HTERT RPE-1 (cell line): ENCODE data around the gene PGAM2.

Experiments used
- in situ Hi-C: fragments of 300-500 bp; cut with MboI; formaldehyde crosslinking; loops from 4 replicates; pipeline ENCODE4 v1.14.3; 2020; ENCODE audit warnings: low sequenced_read_pairs

The PGAM2 gene

GRCh38 chr7:44067064-44067951 lies 1.9 kb upstream of the PGAM2 start:
- in situ Hi-C loops, result no loop called here

DNA sequence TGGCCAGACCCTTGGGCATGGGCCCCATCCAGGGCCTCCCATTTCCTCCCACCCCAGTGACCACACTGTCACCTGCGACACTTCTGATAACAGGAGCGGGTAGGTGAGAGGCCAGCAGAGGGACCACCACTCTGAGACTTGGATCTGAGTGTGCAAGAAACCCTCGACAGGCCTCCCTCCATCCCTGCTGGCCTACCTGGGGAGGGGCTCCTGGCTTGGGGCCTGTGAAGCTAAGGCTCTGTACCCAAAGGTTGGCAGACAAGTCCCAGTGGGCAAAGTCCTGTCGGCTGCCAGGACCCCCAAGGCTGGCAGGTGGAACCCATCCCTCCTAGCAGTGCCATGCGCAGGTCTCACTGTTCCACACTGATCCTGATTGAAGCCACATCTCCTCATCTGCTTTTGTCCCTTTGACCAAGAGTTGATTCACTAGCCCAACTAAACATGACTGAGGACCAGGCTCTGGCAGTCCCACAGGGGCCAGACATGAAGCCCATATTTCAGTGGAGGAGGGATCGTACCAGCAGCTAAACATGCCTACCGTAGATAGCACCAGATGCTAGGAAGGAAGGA lies 1.2 kb upstream of the PGAM2 start:
- in situ Hi-C loops, result no loop called here

- in situ Hi-C loops, result no loop called here
Observed at GRCh38 chr7:44066111-44066460, 719 bp upstream of the PGAM2 start.

GRCh38 chr7:44064791-44065430 lies 456 bp downstream of the PGAM2 start:
- in situ Hi-C loops, result no loop called here

- in situ Hi-C loops, result no loop called here
Observed at GRCh38 chr7:44063894-44064651, 1.3 kb downstream of the PGAM2 start.

GRCh38 chr7:44063547-44063893 lies 1.8 kb downstream of the PGAM2 start:
- in situ Hi-C loops, result no loop called here

GRCh38 chr7:44062903-44063295 lies 2.5 kb downstream of the PGAM2 start:
- in situ Hi-C loops, result no loop called here

DNA sequence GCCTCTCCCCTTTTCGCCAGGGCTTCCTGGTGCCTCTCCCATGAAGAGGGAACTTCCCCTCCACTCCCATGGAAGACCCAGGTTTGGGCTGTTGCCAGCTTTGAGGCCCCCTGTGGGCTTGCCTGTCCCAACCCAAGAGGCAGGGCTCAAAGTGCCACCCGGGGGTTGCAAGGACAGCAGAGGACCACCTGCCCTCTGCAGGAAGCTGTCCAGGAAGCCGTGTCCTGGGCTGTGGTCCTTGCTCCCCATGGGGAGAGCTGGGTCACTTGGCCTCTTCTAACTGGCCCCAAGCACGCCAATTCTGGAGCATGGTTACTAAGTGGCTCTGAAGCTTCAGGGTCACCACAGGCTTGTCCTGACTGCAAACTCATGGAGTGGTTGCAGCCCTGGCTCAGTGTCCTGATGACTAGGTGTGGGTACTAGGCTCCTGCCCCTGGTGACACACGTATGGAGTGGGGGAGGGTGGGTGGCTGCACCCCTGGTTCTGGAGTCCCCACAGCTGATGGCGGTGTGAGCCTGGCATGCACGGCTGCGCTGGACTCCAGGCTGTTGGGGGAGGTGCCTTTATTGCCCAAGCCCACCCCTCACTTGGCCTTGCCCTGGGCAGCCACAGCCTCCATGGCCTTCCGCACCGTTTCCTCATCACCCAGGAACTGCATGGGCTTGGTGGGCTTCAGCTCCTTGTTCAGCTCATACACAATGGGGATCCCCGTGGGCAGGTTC lies 3.0 kb downstream of the PGAM2 start:
- in situ Hi-C loops, result no loop called here

DNA sequence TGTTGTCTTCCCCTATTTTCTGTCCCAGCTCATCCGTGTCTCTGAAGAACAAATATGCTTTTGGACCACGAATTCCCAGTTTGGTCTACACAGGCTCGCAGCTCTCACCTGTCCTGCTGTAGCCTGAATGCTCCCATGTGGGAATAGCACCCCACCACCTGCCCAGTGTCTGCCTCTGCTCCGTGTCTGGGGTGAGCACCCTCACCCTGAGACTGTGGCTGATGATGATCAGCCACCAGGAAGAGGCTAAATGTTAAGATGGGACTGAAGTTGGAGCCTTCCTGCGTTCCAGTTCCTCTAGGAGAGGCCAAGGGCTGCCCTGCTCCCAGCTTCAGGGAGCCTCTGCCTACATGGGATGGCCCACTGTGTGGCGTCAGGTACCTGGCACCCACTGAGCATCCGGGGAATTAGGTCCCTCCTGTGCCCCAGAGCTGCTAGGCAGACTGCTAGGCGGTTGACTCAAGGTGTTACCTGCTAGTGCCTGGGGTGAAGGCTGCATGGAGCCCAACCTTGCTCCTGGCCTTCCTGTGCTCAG lies 3.7 kb downstream of the PGAM2 start:
- in situ Hi-C loops, result no loop called here

DNA sequence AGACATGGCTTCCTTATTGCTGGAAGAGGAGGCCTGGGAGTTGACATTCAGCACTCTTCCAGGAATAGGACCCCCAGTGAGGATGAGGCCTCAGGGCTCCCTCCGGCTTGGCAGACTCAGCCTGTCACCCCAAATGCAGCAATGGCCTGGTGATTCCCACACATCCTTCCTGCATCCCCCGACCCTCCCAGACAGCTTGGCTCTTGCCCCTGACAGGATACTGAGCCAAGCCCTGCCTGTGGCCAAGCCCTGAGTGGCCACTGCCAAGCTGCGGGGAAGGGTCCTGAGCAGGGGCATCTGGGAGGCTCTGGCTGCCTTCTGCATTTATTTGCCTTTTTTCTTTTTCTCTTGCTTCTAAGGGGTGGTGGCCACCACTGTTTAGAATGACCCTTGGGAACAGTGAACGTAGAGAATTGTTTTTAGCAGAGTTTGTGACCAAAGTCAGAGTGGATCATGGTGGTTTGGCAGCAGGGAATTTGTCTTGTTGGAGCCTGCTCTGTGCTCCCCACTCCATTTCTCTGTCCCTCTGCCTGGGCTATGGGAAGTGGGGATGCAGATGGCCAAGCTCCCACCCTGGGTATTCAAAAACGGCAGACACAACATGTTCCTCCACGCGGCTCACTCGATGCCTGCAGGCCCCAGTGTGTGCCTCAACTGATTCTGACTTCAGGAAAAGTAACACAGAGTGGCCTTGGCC lies 4.3 kb downstream of the PGAM2 start:
- in situ Hi-C loops, result no loop called here

GRCh38 chr7:44060091-44060947 lies 5.0 kb downstream of the PGAM2 start:
- in situ Hi-C loops, result no loop called here

DNA sequence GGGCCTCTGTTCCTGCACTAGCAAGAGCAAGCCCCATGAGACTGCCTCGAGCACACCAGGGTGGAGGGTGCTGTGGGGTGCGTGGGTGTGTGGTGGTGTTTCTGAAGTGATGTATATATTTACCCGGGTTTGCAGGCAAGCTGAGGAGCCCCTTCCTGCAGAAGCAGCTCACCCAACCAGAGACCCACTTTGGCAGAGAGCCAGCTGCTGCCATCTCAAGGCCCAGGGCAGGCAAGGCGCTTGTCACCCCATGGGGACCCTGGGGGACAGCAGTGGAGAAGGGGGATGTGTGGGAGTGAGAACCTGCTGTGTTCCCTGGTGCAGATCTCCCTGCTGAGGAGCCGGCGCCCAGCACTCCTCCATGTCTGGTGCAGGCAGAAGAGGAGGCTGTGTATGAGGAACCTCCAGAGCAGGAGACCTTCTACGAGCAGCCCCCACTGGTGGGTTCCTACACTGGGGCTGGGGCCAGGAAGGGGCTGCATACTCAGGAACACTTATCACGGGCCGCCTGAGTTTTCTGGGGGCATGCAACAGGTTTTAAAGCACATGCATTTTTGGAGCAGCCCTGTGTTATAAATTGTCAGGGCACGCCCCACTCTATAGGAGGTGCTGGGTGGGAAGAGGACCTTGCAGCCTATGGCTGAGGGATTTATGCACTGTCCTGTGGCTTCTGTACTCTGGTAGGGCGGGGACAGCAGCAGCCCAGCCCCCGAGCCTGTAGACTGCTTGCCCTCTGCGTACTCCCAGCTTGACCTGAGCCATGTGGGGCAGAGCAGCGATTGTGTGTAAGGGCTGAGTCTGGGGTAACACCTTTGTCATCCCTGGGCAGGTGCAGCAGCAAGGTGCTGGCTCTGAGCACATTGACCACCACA lies 5.9 kb downstream of the PGAM2 start:
- in situ Hi-C loops, result no loop called here

DNA sequence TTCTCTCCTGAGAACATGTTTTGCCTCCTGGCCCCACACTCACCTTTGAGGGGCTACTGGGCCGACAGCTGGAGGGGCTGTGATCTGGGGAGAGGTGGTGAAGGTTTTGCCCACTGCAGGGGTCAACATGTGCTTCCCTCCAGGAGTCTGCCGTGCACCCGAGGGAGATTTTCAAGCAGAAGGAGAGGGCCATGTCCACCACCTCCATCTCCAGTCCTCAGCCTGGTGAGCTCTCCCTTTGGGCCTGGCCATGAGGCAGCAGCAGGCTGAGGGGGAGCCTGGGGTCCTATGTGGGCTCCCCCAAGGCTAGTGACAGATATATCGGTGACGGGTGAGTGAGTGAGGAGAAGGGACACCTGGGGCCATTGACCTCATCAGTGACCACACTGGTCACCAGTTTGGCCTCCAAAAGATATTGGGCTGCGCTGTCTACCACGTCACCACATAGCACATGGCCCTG lies 6.6 kb downstream of the PGAM2 start:
- in situ Hi-C loops, result no loop called here

- in situ Hi-C loops, result no loop called here
Observed at GRCh38 chr7:44057849-44058758, 7.3 kb downstream of the PGAM2 start.

GRCh38 chr7:44057181-44057848 lies 8.1 kb downstream of the PGAM2 start:
- in situ Hi-C loops, result no loop called here

GRCh38 chr7:44056681-44057080 lies 8.7 kb downstream of the PGAM2 start:
- in situ Hi-C loops, result no loop called here
